GM23338 (cell line): ENCODE measurements around the gene CSF2. TPM values are rescaled to one million over a fixed set of nuclear protein-coding genes. Genes with fewer than 3 reads are reported as not detected.

ENCODE experiments used
- ATAC-seq: fragments of 200-7000 bp; cut with Tn5 transposase; 3 replicates; pipeline ENCODE4 v1.9.1; 2020
- DNase-seq: peaks from one replicate; pipeline ENCODE4 v3.0.0-alpha.2; 2015; ENCODE audit warnings: low spot score
- H2AFZ ChIP-seq: fragments of 200-600 bp; sonication (generic); 2 replicates; pipeline ENCODE4 v1.8.0; 2016; ENCODE audit warnings: antibody characterized with exemption, mild to moderate bottlenecking, moderate library complexity
- H3F3A ChIP-seq: fragments of 200-600 bp; sonication (generic); replicated peaks from 2 replicates; pipeline ENCODE4 v1.8.0; 2017; ENCODE audit warnings: antibody characterized with exemption, mixed run types, low read depth
- H3K27ac ChIP-seq: fragments of 200-600 bp; sonication (generic); 2 replicates; pipeline ENCODE4 v1.6.1; 2016; ENCODE audit warnings: low read depth
- H3K27me3 ChIP-seq: fragments of 200-600 bp; sonication (generic); 2 replicates; pipeline ENCODE4 v1.8.0; 2016; ENCODE audit warnings: mild to moderate bottlenecking, mixed run types, moderate library complexity; ENCODE audit not compliant: insufficient read depth
- H3K36me3 ChIP-seq: fragments of 200-600 bp; sonication (generic); 2 replicates; pipeline ENCODE4 v1.8.0; 2016; ENCODE audit warnings: mild to moderate bottlenecking; ENCODE audit not compliant: insufficient read depth
- H3K4me1 ChIP-seq: fragments of 200-600 bp; sonication (generic); 2 replicates; pipeline ENCODE4 v1.8.0; 2016; ENCODE audit warnings: mild to moderate bottlenecking, moderate library complexity; ENCODE audit not compliant: insufficient read depth
- H3K4me2 ChIP-seq: fragments of 200-600 bp; sonication (generic); 2 replicates; pipeline ENCODE4 v1.7.1; 2017; ENCODE audit warnings: mixed run types
- H3K4me3 ChIP-seq: fragments of 200-600 bp; sonication (generic); 2 replicates; pipeline ENCODE4 v1.6.1; 2016; ENCODE audit warnings: mixed run types
- H3K79me2 ChIP-seq: fragments of 200-600 bp; sonication (generic); replicated peaks from 2 replicates; pipeline ENCODE4 v1.8.0; 2017; ENCODE audit warnings: mild to moderate bottlenecking; ENCODE audit not compliant: insufficient read depth
- H3K9me2 ChIP-seq: fragments of 200-600 bp; sonication (generic); 2 replicates; pipeline ENCODE4 v1.8.0; 2017; ENCODE audit not compliant: insufficient read depth
- H4K20me1 ChIP-seq: fragments of 200-600 bp; sonication (generic); replicated peaks from 2 replicates; pipeline ENCODE4 v1.8.0; 2017; ENCODE audit warnings: mild to moderate bottlenecking; ENCODE audit not compliant: insufficient read depth
- H3K27ac Mint-ChIP-seq: 2 replicates; pipeline ENCODE4 v1.8.0; 2020; ENCODE audit warnings: inconsistent platforms, mild to moderate bottlenecking, moderate library complexity, mixed read lengths
- H3K27me3 Mint-ChIP-seq: 3 replicates; pipeline ENCODE4 v1.8.0; 2022; ENCODE audit warnings: low read depth, mild to moderate bottlenecking, moderate library complexity, mixed read lengths, inconsistent platforms; ENCODE audit not compliant: insufficient read depth, poor library complexity
- H3K36me3 Mint-ChIP-seq: 3 replicates; pipeline ENCODE4 v1.8.0; 2021; ENCODE audit warnings: low read depth, mild to moderate bottlenecking, inconsistent platforms, moderate library complexity, mixed read lengths
- H3K4me1 Mint-ChIP-seq: 3 replicates; pipeline ENCODE4 v1.8.0; 2020; ENCODE audit warnings: mild to moderate bottlenecking, inconsistent platforms, mixed read lengths
- H3K4me3 Mint-ChIP-seq: 3 replicates; pipeline ENCODE4 v1.8.0; 2021; ENCODE audit warnings: moderate library complexity, mild to moderate bottlenecking, inconsistent platforms, mixed read lengths
- H3K9me3 Mint-ChIP-seq: 3 replicates; pipeline ENCODE4 v1.8.0; 2020; ENCODE audit warnings: moderate library complexity, mild to moderate bottlenecking, inconsistent platforms, mixed read lengths
- CREB1 ChIP-seq: fragments of 250-450 bp; sonication (Bioruptor Pico); IDR thresholded peaks from 2 replicates; pipeline ENCODE4 v1.5.0; 2020; ENCODE audit warnings: low read depth, mild to moderate bottlenecking, moderate library complexity
- EZH2 ChIP-seq: fragments of 200-600 bp; sonication (generic); IDR thresholded peaks from one replicate; pipeline ENCODE4 v1.8.0; 2017; ENCODE audit warnings: antibody characterized with exemption, mild to moderate bottlenecking, low read depth; ENCODE audit not compliant: unreplicated experiment
- EZH2phosphoT487 ChIP-seq: fragments of 200-600 bp; sonication (generic); IDR thresholded peaks from one replicate; pipeline ENCODE4 v1.8.1; 2018; ENCODE audit warnings: antibody characterized with exemption; ENCODE audit not compliant: unreplicated experiment
- JUNB ChIP-seq: IDR thresholded peaks from one replicate; pipeline ENCODE4 v1.6.1; 2016; ENCODE audit warnings: antibody characterized with exemption; ENCODE audit not compliant: unreplicated experiment
- NANOG ChIP-seq: IDR thresholded peaks from 2 replicates; pipeline ENCODE4 v1.6.1; 2016; ENCODE audit warnings: antibody characterized with exemption, borderline replicate concordance
- POLR2AphosphoS5 ChIP-seq: IDR thresholded peaks from 2 replicates; pipeline ENCODE4 v1.6.1; 2016; ENCODE audit warnings: antibody characterized with exemption, low read depth
- STAT1 ChIP-seq: IDR thresholded peaks from one replicate; pipeline ENCODE4 v1.6.1; 2016; ENCODE audit warnings: antibody characterized with exemption; ENCODE audit not compliant: unreplicated experiment
- ZNF114 ChIP-seq: fragments of 250-450 bp; sonication (Bioruptor Pico); IDR thresholded peaks from 2 replicates; pipeline ENCODE4 v1.5.0; 2020; ENCODE audit warnings: mild to moderate bottlenecking, moderate library complexity
- ZNF331 ChIP-seq: fragments of 250-450 bp; sonication (Bioruptor Pico); IDR thresholded peaks from 2 replicates; pipeline ENCODE4 v1.5.0; 2020; ENCODE audit warnings: low read depth, mild to moderate bottlenecking, moderate library complexity
- polyA plus RNA-seq: library from polyadenylated mRNA; unstranded; fragments of >200 nt; fragmentation: Nextera tagmentation; extraction: Ambion mirVana; gene quantifications from 2 replicates; pipeline ENCODE4 v1.2.1, GENCODE V29; 2016
- total RNA-seq: library from RNA; depleted of rRNA; stranded (reverse); fragments of >200 nt; shearing (Covaris generic); gene quantifications from 2 replicates; pipeline ENCODE4 v1.2.3, GENCODE V29; 2014
- TF ChIP-seq, protein P1 (sequence below), 2 experiments: fragments of 200-600 bp in 1 of 2; sonication (generic) in 1 of 2; conservative IDR thresholded peaks; 2 replicates each; pipeline versions ENCODE4 v1.5.1 to v1.6.1; 2016 to 2017; ENCODE audit warnings: antibody characterized with exemption in 2 of 2, low read depth in 2 of 2, mild to moderate bottlenecking in 2 of 2, moderate library complexity in 1 of 2
- TF ChIP-seq, protein P2 (sequence below): IDR thresholded peaks from one replicate; pipeline ENCODE4 v1.6.1; 2018; ENCODE audit warnings: antibody characterized with exemption; ENCODE audit not compliant: unreplicated experiment
- TF ChIP-seq, protein P3 (sequence below): IDR thresholded peaks from 2 replicates; pipeline ENCODE4 v1.6.1; 2016; ENCODE audit warnings: antibody characterized with exemption
- TF ChIP-seq, protein P4 (sequence below): fragments of 250-450 bp; sonication (Bioruptor Pico); IDR thresholded peaks from 2 replicates; pipeline ENCODE4 v1.5.0; 2020; ENCODE audit warnings: mild to moderate bottlenecking, moderate library complexity

CSF2 gene
- total and polyA plus RNA-seq, 2 experiments from 2014 or later, result not detected

DNA sequence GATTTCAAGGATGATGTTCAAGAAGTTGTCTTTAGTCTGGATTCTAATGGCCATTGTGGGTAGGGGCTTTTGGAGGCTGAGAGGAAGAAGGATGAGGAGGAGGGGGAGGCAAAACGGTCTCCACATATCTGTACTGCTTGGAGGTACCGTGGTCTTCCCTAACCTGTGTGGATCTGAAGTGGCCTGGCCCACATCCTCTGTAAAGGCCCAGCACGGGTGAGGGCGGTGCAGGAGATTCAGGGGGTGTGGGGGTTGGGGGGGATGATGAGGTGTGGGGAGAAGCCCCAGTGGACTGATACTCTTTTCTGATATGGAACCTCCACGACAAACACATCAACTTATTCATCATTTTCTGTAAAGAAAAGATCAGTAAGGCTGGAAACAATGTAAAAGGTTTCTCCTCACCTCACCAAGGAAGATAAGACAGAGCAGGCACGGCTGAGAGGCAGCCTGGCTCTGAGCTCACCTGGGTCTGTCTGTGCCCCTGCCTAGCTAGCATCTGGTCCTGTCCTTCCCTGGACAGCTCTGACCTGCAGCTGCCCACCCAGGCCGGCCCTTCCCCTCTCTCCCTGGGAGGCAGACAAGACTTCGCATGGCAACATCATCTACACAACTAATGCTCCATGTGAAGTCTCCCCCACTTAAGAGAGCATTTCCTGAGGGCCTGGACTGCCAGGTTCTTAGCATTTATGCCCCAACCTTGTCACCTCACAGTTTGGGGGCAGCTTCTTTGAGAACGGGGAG is 18.7 kb upstream of the CSF2 start:
- H3K4me3 ChIP-seq, result no peak overlapping the region
- H3K36me3 ChIP-seq, result no peaks in the 10 kb centered on the region
- Mint-ChIP-seq H3K27ac (no peak overlapping the region), H3K9me3 (no peaks in the 10 kb centered on the region), H3K27me3 (peaks cover 3% of the 10 kb centered on the region), H3K4me3 (no peak overlapping the region), H3K4me1 (no peaks in the 10 kb centered on the region; the same call in 2 of the 3 replicates), H3K36me3 (no peaks in the 10 kb centered on the region)
- H3K4me1 ChIP-seq, result no peaks in the 10 kb centered on the region
- H2AFZ ChIP-seq, result no peak overlapping the region
- H4K20me1 ChIP-seq, result no peaks in the 10 kb centered on the region
- DNase-seq (no peak), ATAC-seq (no peak)
- no peaks in the 10 kb centered on the region for H3K79me2 ChIP-seq
- no peaks in the 10 kb centered on the region; the same call in 1 of the 2 replicates for H3K9me2 ChIP-seq
- no peaks in the 10 kb centered on the region for H3K27me3 ChIP-seq
- no peak overlapping the region for H3K4me2 ChIP-seq
- H3F3A ChIP-seq, result no peaks in the 10 kb centered on the region
- TF ChIP-seq JUNB, result no peak
- TF ChIP-seq ZNF114 (CRISPR knock-in tag), result no peak
- TF ChIP-seq, protein P1, sequence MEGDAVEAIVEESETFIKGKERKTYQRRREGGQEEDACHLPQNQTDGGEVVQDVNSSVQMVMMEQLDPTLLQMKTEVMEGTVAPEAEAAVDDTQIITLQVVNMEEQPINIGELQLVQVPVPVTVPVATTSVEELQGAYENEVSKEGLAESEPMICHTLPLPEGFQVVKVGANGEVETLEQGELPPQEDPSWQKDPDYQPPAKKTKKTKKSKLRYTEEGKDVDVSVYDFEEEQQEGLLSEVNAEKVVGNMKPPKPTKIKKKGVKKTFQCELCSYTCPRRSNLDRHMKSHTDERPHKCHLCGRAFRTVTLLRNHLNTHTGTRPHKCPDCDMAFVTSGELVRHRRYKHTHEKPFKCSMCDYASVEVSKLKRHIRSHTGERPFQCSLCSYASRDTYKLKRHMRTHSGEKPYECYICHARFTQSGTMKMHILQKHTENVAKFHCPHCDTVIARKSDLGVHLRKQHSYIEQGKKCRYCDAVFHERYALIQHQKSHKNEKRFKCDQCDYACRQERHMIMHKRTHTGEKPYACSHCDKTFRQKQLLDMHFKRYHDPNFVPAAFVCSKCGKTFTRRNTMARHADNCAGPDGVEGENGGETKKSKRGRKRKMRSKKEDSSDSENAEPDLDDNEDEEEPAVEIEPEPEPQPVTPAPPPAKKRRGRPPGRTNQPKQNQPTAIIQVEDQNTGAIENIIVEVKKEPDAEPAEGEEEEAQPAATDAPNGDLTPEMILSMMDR (conservative IDR thresholded peaks at IDR 0.05; ENCODE audit: low read depth in 2 of 2), result no peak
- no peak for TF ChIP-seq STAT1
- TF ChIP-seq ZNF331, result no peak
- no peak for TF ChIP-seq CREB1
- TF ChIP-seq, protein P2, sequence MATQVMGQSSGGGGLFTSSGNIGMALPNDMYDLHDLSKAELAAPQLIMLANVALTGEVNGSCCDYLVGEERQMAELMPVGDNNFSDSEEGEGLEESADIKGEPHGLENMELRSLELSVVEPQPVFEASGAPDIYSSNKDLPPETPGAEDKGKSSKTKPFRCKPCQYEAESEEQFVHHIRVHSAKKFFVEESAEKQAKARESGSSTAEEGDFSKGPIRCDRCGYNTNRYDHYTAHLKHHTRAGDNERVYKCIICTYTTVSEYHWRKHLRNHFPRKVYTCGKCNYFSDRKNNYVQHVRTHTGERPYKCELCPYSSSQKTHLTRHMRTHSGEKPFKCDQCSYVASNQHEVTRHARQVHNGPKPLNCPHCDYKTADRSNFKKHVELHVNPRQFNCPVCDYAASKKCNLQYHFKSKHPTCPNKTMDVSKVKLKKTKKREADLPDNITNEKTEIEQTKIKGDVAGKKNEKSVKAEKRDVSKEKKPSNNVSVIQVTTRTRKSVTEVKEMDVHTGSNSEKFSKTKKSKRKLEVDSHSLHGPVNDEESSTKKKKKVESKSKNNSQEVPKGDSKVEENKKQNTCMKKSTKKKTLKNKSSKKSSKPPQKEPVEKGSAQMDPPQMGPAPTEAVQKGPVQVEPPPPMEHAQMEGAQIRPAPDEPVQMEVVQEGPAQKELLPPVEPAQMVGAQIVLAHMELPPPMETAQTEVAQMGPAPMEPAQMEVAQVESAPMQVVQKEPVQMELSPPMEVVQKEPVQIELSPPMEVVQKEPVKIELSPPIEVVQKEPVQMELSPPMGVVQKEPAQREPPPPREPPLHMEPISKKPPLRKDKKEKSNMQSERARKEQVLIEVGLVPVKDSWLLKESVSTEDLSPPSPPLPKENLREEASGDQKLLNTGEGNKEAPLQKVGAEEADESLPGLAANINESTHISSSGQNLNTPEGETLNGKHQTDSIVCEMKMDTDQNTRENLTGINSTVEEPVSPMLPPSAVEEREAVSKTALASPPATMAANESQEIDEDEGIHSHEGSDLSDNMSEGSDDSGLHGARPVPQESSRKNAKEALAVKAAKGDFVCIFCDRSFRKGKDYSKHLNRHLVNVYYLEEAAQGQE, result no peak
- TF ChIP-seq NANOG, result no peak
- TF ChIP-seq, protein P3, sequence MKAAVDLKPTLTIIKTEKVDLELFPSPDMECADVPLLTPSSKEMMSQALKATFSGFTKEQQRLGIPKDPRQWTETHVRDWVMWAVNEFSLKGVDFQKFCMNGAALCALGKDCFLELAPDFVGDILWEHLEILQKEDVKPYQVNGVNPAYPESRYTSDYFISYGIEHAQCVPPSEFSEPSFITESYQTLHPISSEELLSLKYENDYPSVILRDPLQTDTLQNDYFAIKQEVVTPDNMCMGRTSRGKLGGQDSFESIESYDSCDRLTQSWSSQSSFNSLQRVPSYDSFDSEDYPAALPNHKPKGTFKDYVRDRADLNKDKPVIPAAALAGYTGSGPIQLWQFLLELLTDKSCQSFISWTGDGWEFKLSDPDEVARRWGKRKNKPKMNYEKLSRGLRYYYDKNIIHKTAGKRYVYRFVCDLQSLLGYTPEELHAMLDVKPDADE, result no peak
- no peak for TF ChIP-seq EZH2phosphoT487
- no peak for TF ChIP-seq EZH2
- TF ChIP-seq, protein P4, sequence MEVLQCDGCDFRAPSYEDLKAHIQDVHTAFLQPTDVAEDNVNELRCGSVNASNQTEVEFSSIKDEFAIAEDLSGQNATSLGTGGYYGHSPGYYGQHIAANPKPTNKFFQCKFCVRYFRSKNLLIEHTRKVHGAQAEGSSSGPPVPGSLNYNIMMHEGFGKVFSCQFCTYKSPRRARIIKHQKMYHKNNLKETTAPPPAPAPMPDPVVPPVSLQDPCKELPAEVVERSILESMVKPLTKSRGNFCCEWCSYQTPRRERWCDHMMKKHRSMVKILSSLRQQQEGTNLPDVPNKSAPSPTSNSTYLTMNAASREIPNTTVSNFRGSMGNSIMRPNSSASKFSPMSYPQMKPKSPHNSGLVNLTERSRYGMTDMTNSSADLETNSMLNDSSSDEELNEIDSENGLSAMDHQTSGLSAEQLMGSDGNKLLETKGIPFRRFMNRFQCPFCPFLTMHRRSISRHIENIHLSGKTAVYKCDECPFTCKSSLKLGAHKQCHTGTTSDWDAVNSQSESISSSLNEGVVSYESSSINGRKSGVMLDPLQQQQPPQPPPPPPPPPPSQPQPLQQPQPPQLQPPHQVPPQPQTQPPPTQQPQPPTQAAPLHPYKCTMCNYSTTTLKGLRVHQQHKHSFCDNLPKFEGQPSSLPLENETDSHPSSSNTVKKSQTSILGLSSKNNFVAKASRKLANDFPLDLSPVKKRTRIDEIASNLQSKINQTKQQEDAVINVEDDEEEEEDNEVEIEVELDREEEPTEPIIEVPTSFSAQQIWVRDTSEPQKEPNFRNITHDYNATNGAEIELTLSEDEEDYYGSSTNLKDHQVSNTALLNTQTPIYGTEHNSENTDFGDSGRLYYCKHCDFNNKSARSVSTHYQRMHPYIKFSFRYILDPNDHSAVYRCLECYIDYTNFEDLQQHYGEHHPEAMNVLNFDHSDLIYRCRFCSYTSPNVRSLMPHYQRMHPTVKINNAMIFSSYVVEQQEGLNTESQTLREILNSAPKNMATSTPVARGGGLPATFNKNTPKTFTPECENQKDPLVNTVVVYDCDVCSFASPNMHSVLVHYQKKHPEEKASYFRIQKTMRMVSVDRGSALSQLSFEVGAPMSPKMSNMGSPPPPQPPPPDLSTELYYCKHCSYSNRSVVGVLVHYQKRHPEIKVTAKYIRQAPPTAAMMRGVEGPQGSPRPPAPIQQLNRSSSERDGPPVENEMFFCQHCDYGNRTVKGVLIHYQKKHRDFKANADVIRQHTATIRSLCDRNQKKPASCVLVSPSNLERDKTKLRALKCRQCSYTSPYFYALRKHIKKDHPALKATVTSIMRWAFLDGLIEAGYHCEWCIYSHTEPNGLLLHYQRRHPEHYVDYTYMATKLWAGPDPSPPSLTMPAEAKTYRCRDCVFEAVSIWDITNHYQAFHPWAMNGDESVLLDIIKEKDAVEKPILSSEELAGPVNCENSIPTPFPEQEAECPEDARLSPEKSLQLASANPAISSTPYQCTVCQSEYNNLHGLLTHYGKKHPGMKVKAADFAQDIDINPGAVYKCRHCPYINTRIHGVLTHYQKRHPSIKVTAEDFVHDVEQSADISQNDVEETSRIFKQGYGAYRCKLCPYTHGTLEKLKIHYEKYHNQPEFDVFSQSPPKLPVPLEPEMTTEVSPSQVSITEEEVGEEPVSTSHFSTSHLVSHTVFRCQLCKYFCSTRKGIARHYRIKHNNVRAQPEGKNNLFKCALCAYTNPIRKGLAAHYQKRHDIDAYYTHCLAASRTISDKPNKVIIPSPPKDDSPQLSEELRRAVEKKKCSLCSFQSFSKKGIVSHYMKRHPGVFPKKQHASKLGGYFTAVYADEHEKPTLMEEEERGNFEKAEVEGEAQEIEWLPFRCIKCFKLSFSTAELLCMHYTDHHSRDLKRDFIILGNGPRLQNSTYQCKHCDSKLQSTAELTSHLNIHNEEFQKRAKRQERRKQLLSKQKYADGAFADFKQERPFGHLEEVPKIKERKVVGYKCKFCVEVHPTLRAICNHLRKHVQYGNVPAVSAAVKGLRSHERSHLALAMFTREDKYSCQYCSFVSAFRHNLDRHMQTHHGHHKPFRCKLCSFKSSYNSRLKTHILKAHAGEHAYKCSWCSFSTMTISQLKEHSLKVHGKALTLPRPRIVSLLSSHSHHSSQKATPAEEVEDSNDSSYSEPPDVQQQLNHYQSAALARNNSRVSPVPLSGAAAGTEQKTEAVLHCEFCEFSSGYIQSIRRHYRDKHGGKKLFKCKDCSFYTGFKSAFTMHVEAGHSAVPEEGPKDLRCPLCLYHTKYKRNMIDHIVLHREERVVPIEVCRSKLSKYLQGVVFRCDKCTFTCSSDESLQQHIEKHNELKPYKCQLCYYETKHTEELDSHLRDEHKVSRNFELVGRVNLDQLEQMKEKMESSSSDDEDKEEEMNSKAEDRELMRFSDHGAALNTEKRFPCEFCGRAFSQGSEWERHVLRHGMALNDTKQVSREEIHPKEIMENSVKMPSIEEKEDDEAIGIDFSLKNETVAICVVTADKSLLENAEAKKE, result no peak
- no peak for TF ChIP-seq POLR2AphosphoS5
- H3K27ac ChIP-seq, result no peak overlapping the region
